ENCODE results near the gene CHD8.
"Not testable (repeated sequence)": the region's sequence is repeated elsewhere in the genome, so short reads cannot be mapped to it uniquely, and the experiment has no call there.

CHD8 gene

DNA sequence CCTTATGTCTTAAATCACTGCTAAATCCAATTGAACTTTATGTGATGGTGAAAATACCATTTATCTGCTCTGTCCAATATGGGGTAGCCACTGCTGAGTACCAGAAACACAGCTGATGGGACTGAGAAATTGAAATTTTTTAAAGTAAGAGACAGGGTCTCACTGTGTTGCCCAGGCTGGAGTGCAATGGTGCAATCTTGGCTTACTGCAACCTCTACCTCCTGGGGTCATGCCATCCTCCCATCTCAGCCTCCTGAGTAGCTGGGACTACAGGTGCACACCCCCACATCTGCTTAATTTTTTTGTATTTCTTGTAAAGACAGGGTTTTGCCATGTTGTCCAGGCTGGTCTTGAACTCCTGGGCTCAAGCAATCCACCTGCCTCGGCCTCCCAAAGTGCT, 83.1 kb downstream of the CHD8 start:
- not testable (repeated sequence) for DNase-seq (ENCODE audit: low read depth, low spot score)

GRCh38 chr14:21369949-21370679, 85.8 kb downstream of the CHD8 start:
- no peak for DNase-seq (ENCODE audit: low read depth, low spot score)

DNA sequence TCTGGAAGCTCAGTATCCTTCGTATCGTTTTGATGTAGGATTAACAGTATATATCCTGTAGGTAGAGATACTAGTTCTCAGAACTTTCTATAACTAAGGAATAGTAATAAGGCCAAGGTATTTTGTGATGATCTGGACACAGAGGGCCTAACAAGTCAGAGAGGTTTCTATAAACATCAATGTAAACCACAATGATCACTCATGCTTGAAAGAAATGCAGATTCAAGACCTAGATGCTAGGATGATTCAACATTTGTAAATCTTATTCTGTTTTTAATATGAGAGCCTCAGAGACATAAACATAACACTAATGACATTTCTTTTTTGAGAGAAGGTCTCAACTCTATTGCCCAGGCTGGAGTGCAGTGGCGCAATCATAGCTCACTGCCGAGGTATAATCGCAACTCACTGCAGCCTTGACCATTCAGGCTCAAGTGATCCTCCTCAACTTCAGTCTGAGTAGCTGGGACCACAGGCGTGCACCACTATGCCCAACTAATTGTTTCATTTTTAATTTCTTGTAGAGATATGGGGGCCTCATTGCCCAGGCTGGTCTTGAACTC, 88.3 kb downstream of the CHD8 start:
- no peak for DNase-seq (ENCODE audit: low read depth, low spot score)

DNA sequence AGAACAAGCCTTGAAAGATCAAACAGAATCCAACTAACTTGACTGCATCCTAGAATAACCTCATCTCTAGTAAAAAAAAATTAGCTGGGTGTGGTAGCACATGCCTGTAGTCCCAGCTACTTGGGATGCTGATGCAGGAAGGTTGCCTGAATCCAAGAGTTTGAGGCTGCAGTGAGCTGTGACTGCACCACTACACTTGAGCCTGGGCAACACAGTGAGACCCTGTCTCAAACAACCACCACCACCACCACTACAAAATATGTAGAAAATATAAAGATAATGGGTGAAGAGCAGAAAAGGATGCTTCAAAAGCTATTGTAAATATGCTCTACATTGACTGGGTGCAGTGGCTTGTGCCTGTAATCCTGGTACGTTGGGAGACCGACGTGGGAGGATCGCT, 99.4 kb downstream of the CHD8 start:
- DNase-seq (ENCODE audit: low read depth, low spot score): no peak

DNA sequence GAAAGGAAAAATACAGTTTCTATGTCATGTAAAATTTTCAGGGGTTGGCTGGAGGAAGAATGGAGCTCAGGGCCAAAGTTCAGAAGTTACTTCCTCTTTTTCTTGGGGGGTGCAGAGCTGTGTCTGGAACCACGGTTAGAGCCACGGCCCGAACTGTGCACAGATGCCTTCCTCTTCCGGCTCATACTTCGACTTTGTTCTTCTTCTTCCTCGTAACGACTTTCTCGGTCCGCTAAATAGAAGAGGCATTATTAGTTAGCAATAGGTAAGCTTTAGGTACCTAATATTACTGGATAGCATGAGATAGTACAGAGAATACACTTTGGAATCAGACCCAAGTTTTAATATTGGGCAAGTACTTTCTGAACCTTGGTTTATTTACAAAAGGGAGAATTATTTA, 103.3 kb downstream of the CHD8 start:
- no peak for DNase-seq (ENCODE audit: low read depth, low spot score)

GRCh38 chr14:21350539-21350938, 105.4 kb downstream of the CHD8 start:
- no peak for DNase-seq (ENCODE audit: low read depth, low spot score)

- DNase-seq (ENCODE audit: low read depth, low spot score): no peak
Observed at GRCh38 chr14:21347201-21347600, 108.7 kb downstream of the CHD8 start.

DNA sequence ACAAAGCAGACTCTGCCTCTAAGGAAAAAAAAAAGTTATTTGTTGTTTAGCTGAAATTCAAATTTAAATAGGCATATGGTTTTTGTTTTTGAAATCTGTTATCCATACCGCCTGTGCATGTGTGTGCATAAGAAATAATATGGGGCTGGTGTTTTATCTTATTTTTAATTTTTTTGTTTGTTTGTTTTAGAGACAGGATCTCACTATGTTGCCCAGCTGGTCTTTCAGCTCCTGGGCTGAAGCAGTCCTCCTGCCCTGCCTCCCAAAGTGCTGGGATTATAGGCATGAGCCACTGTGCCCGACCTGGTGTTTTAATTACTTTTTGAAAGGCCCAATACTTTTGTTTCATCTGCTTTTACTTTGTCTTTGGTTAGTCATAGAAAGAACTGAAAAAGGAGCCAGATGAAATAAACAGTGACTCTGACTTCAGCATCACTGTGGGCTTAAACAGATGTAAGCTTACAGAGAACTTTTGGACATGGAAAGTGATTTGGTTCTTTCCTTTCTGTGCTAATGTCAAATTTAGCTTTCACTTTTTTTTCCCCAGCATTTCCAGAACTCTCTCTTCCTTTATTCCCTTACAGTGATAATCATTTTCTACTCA, 109.3 kb downstream of the CHD8 start:
- no peak for DNase-seq (ENCODE audit: low read depth, low spot score)

DNA sequence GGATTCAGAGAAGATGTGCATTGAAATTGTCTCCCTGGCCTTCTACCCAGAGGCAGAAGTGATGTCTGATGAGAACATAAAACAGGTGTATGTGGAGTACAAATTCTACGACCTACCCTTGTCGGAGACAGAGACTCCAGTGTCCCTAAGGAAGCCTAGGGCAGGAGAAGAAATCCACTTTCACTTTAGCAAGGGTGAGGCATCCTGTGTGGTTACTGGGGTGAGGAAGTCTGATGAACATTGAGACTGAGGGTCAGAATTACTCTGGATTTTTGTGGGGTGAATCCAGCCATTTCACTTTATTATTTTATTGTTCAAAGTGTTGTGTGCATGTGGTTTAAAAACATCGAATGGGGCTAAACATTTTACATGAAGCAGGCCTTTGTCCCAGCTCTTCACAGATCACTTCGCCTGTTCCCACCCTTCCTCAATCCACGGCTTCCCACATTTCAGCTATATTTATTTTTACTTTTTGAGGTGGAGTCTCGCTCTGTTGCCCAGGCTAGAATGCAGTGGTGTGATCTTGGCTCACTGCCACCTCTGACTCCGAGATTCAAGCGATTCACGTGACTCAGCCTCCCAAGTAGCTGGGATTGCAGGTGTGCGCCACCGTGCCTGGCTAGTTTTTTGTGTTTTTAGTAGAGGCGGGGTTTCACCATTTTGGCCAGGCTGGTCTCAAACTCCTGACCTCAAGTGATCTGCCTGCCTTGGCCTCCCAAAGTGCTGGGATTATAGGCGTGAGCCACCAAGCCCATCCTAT, 112.7 kb downstream of the CHD8 start:
- no peak for DNase-seq (ENCODE audit: low read depth, low spot score)

Measured in activated CD4-positive, CD25-positive, alpha-beta regulatory T cell treated with anti-CD3 and anti-CD28 coated beads, Interleukin-2, amount 50 U/mL, for 16 hours (primary cell).